Activated T-helper 17 cell treated with anti-CD3 and anti-CD28 coated beads, Interleukin-2, amount 50 U/mL, for 72 hours (primary cell): ENCODE data around the gene POMGNT2. TPM values are rescaled to one million over a fixed set of nuclear protein-coding genes. Genes with fewer than 3 reads are reported as not detected.

Source experiments
- ATAC-seq: fragments of 150-1000 bp; cut with Tn5 transposase; replicated peaks from 2 replicates; pipeline ENCODE4 v1.10.0; 2021; ENCODE audit warnings: mild to moderate bottlenecking, moderate library complexity
- H3K27ac Mint-ChIP-seq: one replicate; pipeline ENCODE4 v1.8.0; 2022; ENCODE audit warnings: mixed read lengths
- H3K27me3 Mint-ChIP-seq: one replicate; pipeline ENCODE4 v1.8.0; 2022; ENCODE audit warnings: mixed read lengths
- H3K36me3 Mint-ChIP-seq: one replicate; pipeline ENCODE4 v1.8.0; 2022; ENCODE audit warnings: low read depth, mild to moderate bottlenecking, mixed read lengths
- H3K4me1 Mint-ChIP-seq: one replicate; pipeline ENCODE4 v1.8.0; 2022; ENCODE audit warnings: mixed read lengths
- H3K4me3 Mint-ChIP-seq: one replicate; pipeline ENCODE4 v1.8.0; 2022; ENCODE audit warnings: mild to moderate bottlenecking, mixed read lengths
- H3K9me3 Mint-ChIP-seq: one replicate; pipeline ENCODE4 v1.8.0; 2022; ENCODE audit warnings: mixed read lengths
- total RNA-seq, 2 donors: library from RNA; stranded (reverse); gene quantifications; one replicate each; pipeline ENCODE4 v1.2.3, GENCODE V29; 2022

POMGNT2 gene
- total RNA-seq, 2 donors from 2014 or later, result 3.7 to 4.5 TPM

GRCh38 chr3:43123895-43124294 is 18.0 kb upstream of the POMGNT2 start:
- Mint-ChIP-seq H3K36me3 (no peaks in the 10 kb centered on the region), H3K27ac (no peak overlapping the region), H3K4me1 (peaks cover 4% of the 10 kb centered on the region), H3K9me3 (no peaks in the 10 kb centered on the region), H3K4me3 (no peak overlapping the region), H3K27me3 (peaks cover 8% of the 10 kb centered on the region)
- ATAC-seq, result no peak

DNA sequence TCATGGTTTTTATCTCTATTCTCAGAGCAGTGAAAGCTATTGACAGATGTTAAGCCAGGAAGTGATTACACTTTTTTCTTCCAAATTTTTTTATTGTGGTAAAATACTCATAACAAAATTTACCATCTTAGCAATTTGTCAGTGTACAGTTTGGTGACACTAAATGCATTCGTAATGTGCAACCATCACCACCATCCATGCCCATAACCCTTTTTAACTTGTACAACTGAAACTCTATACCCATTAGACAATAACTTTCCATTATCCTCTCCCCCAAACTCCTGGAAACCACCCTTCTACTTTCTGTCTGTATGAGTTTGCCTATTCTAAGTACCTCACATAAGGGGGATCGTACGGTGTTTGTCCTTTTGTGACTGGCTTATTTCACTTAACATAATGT is 15.1 kb upstream of the POMGNT2 start:
- ATAC-seq, result peak; percentile 61
- Mint-ChIP-seq H3K27ac (no peak overlapping the region), H3K27me3 (peaks cover 18% of the 10 kb centered on the region), H3K4me1 (peaks cover 4% of the 10 kb centered on the region), H3K4me3 (no peak overlapping the region), H3K9me3 (no peaks in the 10 kb centered on the region), H3K36me3 (no peaks in the 10 kb centered on the region)

GRCh38 chr3:43117257-43117656 is 11.4 kb upstream of the POMGNT2 start:
- H3K36me3 Mint-ChIP-seq, result no peaks in the 10 kb centered on the region
- peaks cover 4% of the 10 kb centered on the region for H3K4me1 Mint-ChIP-seq
- no peak for ATAC-seq
- peaks cover 20% of the 10 kb centered on the region for H3K27me3 Mint-ChIP-seq
- H3K9me3 Mint-ChIP-seq, result no peaks in the 10 kb centered on the region
- H3K4me3 Mint-ChIP-seq, result no peak overlapping the region
- H3K27ac Mint-ChIP-seq, result no peak overlapping the region

- no peaks in the 10 kb centered on the region for H3K9me3 Mint-ChIP-seq
- no peak overlapping the region for H3K4me3 Mint-ChIP-seq
- no peaks in the 10 kb centered on the region for H3K4me1 Mint-ChIP-seq
- H3K36me3 Mint-ChIP-seq, result no peaks in the 10 kb centered on the region
- H3K27ac Mint-ChIP-seq, result no peak overlapping the region
- no peak for ATAC-seq
- peaks cover 12% of the 10 kb centered on the region for H3K27me3 Mint-ChIP-seq
Measured at GRCh38 chr3:43113671-43114070, 7.8 kb upstream of the POMGNT2 start.

DNA sequence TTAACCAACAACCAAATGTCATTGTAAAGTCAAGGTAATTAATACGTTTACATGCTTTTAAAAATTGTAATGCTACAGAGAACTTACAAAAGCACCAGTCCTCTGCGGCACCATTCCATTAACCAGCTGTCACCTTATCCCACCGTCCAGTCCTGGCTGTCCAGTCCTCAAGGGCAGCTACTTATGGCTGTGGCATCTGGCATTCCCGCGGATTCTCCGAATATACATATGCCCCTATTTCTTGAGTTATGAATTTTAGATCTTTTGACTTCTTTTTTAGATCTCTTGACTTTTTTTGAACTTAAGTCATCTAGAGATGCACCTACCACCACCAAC is 382 bp upstream of the POMGNT2 start:
- no peak overlapping the region for H3K27ac Mint-ChIP-seq
- H3K27me3 Mint-ChIP-seq, result peaks cover 3% of the 10 kb centered on the region
- peaks cover 5% of the 10 kb centered on the region for H3K4me1 Mint-ChIP-seq
- H3K9me3 Mint-ChIP-seq, result no peaks in the 10 kb centered on the region
- H3K4me3 Mint-ChIP-seq, result peak overlapping the region; percentile 66
- ATAC-seq, result peak; percentile 3
- H3K36me3 Mint-ChIP-seq, result no peaks in the 10 kb centered on the region

- H3K4me3 Mint-ChIP-seq, result peak overlapping the region; percentile 66
- no peak overlapping the region for H3K27ac Mint-ChIP-seq
- peak; percentile 26 for ATAC-seq
- H3K27me3 Mint-ChIP-seq, result peaks cover 3% of the 10 kb centered on the region
- no peaks in the 10 kb centered on the region for H3K36me3 Mint-ChIP-seq
- H3K4me1 Mint-ChIP-seq, result peaks cover 11% of the 10 kb centered on the region
- no peaks in the 10 kb centered on the region for H3K9me3 Mint-ChIP-seq
Measured at GRCh38 chr3:43104660-43105595, 951 bp downstream of the POMGNT2 start.

- Mint-ChIP-seq H3K4me3 (no peak overlapping the region), H3K4me1 (peaks cover 11% of the 10 kb centered on the region), H3K27me3 (peaks cover 3% of the 10 kb centered on the region), H3K9me3 (no peaks in the 10 kb centered on the region), H3K27ac (no peak overlapping the region), H3K36me3 (no peaks in the 10 kb centered on the region)
- no peak for ATAC-seq
Measured at GRCh38 chr3:43104039-43104438, 1.8 kb downstream of the POMGNT2 start.

DNA sequence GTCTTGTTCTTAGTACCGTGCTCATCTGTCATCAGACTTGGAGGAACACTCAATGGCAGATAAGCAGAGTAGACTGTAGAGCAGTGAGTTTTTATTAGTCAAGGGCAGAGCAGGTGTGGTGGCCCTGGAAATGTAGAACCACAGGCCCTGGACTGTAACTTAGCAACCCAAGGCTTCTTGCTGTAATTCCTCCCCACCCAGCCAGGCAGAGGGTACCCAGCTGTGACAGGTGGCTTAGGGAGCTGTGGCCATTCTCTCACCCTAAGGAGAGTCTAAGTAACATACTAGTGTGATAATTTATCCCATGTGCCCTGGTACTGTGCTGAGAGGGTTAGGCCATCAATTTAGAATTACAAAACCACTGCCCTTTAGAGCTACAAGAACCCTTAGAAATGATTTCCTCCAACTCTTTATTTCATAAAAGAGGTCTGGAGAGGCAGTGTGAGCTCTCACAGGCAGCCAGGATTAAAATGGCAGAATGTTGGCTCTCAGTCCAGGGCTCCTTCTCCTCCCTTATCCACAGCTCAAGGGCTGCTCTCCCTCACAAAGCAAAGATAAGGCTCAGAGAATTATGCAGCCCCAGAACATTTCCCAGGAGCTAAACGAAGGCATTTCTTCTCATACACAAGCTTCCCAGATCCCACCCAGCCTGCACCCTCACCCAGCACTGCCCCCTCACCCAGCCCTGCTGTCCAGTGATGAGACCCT is 3.0 kb downstream of the POMGNT2 start:
- H3K4me1 Mint-ChIP-seq, result peaks cover 11% of the 10 kb centered on the region
- ATAC-seq, result no peak
- H3K9me3 Mint-ChIP-seq, result no peaks in the 10 kb centered on the region
- no peaks in the 10 kb centered on the region for H3K36me3 Mint-ChIP-seq
- peaks cover 1% of the 10 kb centered on the region for H3K27me3 Mint-ChIP-seq
- H3K4me3 Mint-ChIP-seq, result no peak overlapping the region
- no peak overlapping the region for H3K27ac Mint-ChIP-seq

DNA sequence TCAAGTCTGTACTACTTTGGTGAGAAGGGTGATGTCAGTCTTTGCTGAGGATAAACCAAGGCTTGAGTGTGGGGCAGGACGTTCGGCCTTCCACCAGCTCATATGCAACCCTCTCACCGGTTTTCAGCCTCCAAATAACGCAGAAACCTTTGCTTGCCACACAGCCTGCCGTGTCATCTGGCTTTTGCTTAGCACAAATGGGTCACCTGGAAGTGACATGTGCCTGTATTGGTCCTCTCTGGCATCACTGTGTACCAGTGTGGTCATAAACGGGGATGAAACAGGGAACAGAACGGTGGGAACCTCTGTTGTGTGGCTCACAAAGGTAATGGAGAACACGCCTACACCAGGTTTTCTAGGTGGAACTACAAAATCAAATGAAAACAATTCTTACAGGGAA is 7.1 kb downstream of the POMGNT2 start:
- no peak overlapping the region for H3K27ac Mint-ChIP-seq
- no peak for ATAC-seq
- H3K4me1 Mint-ChIP-seq, result peaks cover 6% of the 10 kb centered on the region
- no peaks in the 10 kb centered on the region for H3K36me3 Mint-ChIP-seq
- H3K27me3 Mint-ChIP-seq, result no peaks in the 10 kb centered on the region
- H3K4me3 Mint-ChIP-seq, result no peak overlapping the region
- H3K9me3 Mint-ChIP-seq, result no peaks in the 10 kb centered on the region

- no peak overlapping the region for H3K4me3 Mint-ChIP-seq
- peaks cover 6% of the 10 kb centered on the region for H3K4me1 Mint-ChIP-seq
- no peaks in the 10 kb centered on the region for H3K27me3 Mint-ChIP-seq
- no peak for ATAC-seq
- H3K36me3 Mint-ChIP-seq, result no peaks in the 10 kb centered on the region
- H3K27ac Mint-ChIP-seq, result no peak overlapping the region
- H3K9me3 Mint-ChIP-seq, result no peaks in the 10 kb centered on the region
Measured at GRCh38 chr3:43097400-43098080, 8.3 kb downstream of the POMGNT2 start.

DNA sequence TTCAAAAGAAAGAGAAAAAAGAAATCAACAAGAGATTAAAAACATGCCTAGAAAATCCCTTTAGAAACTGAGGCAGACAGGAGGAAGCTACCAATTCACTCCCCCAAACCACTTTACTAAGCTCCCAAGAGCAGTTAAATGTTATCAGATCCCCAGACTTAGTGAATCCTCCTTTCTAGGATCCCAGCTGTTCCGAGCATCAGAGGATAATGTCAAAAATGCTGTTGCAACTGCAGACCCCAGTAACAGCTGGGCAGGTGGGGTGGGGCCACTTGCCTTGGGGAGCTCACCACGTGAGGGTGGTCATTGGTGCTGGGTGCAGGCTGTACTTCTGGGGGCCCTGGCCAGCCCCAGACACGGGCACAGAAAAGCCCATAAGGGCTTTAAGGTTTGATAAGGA is 9.1 kb downstream of the POMGNT2 start:
- H3K4me1 Mint-ChIP-seq, result peaks cover 8% of the 10 kb centered on the region
- H3K4me3 Mint-ChIP-seq, result no peak overlapping the region
- ATAC-seq, result no peak
- no peaks in the 10 kb centered on the region for H3K9me3 Mint-ChIP-seq
- no peak overlapping the region for H3K27ac Mint-ChIP-seq
- no peaks in the 10 kb centered on the region for H3K36me3 Mint-ChIP-seq
- H3K27me3 Mint-ChIP-seq, result no peaks in the 10 kb centered on the region

DNA sequence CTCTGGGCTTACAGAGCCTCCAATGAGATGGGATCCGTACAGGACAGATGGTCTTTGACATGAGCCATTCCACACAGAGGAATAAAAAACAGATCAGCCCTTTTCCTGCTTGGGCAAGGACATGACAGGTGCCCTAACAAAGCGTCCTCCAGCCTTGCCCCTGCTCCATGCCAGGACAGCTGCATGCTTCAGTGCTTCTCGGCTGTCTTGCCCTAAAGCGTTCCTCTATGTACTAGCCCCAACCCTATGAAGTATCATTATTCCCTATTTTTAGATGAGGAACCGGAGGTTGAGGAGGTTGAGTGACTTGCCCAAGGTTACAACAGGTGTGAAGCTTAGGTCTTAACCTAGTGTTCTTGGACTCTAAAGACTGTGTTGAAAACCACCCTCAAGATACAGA is 10.5 kb downstream of the POMGNT2 start:
- H3K4me3 Mint-ChIP-seq, result no peak overlapping the region
- no peak overlapping the region for H3K27ac Mint-ChIP-seq
- no peak for ATAC-seq
- no peaks in the 10 kb centered on the region for H3K36me3 Mint-ChIP-seq
- no peaks in the 10 kb centered on the region for H3K9me3 Mint-ChIP-seq
- no peaks in the 10 kb centered on the region for H3K27me3 Mint-ChIP-seq
- peaks cover 5% of the 10 kb centered on the region for H3K4me1 Mint-ChIP-seq

- Mint-ChIP-seq H3K36me3 (no peaks in the 10 kb centered on the region), H3K4me3 (no peak overlapping the region), H3K4me1 (peaks cover 5% of the 10 kb centered on the region), H3K27ac (no peak overlapping the region), H3K9me3 (no peaks in the 10 kb centered on the region), H3K27me3 (no peaks in the 10 kb centered on the region)
- no peak for ATAC-seq
Measured at GRCh38 chr3:43094851-43095250, 11.0 kb downstream of the POMGNT2 start.

GRCh38 chr3:43094381-43094780 is 11.5 kb downstream of the POMGNT2 start:
- ATAC-seq, result no peak
- peaks cover 5% of the 10 kb centered on the region for H3K4me1 Mint-ChIP-seq
- no peak overlapping the region for H3K27ac Mint-ChIP-seq
- no peak overlapping the region for H3K4me3 Mint-ChIP-seq
- H3K9me3 Mint-ChIP-seq, result no peaks in the 10 kb centered on the region
- no peaks in the 10 kb centered on the region for H3K27me3 Mint-ChIP-seq
- no peaks in the 10 kb centered on the region for H3K36me3 Mint-ChIP-seq

GRCh38 chr3:43093974-43094373 is 11.9 kb downstream of the POMGNT2 start:
- ATAC-seq, result no peak
- peaks cover 5% of the 10 kb centered on the region for H3K4me1 Mint-ChIP-seq
- no peaks in the 10 kb centered on the region for H3K9me3 Mint-ChIP-seq
- H3K27me3 Mint-ChIP-seq, result no peaks in the 10 kb centered on the region
- no peak overlapping the region for H3K27ac Mint-ChIP-seq
- no peaks in the 10 kb centered on the region for H3K36me3 Mint-ChIP-seq
- H3K4me3 Mint-ChIP-seq, result no peak overlapping the region
